Epidermal melanocyte (primary cell): ENCODE results near the gene FAAH2.
"Not testable (repeated sequence)": the region's sequence is repeated elsewhere in the genome, so short reads cannot be mapped to it uniquely, and the experiment has no call there.

Experiments
- DNase-seq: peaks from one replicate; pipeline ENCODE4 v3.0.0; 2011; ENCODE audit warnings: low spot score; ENCODE audit not compliant: insufficient read length

Gene FAAH2

DNA sequence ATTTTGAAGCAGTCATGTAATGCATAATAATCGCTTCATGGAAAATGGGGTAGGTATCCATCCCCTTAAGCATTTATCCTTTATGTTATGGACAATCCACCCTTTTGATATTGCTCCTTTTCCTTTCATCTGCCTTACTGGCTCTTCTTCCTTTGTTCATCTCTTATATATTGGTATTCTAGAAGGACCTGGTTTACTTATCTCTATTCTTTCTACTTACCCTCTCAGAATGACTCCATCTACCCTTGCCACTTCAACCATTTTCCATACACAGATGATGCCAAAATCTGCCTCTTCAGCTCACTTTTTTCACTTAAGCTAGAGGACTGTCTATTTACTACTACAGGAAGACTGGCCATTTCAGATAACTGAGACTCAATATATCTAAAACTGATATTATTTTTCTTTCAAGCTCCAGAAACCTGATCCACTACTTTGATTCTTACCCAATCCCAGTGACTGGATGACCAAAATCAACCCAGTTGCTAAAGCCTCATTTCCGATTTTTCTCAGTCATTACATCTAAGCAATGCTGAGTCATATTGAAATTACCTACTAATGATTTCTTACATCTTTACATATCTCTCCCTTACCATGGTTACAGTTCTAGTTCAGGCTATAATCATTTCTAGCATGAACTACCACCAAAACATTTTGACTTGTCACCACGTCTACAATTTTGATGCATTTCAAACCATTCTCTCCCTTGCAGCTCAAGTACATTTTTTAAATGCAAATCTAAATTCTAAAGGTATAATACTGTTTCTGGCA lies 93.7 kb downstream of the FAAH2 start:
- no peak for DNase-seq

DNA sequence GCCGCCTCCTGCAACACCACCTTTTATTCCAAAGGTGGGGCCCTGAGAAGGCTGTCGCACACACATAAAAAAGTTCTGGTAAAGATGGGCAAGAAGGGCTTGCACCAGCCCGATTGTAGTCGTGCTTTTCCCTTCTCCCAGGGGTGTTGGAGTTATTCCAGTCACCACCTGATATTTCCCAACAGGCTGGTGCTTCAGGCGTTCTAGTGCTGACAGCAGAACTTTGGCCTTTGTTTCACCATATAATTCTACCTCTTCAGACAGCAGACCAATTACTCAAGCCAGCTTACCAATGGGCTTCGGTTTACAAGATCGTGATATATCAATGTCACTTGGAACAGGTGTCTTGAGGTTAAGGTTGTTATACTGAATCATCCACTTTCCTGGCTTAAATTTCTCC lies 107.7 kb downstream of the FAAH2 start:
- DNase-seq: not testable (repeated sequence)

DNA sequence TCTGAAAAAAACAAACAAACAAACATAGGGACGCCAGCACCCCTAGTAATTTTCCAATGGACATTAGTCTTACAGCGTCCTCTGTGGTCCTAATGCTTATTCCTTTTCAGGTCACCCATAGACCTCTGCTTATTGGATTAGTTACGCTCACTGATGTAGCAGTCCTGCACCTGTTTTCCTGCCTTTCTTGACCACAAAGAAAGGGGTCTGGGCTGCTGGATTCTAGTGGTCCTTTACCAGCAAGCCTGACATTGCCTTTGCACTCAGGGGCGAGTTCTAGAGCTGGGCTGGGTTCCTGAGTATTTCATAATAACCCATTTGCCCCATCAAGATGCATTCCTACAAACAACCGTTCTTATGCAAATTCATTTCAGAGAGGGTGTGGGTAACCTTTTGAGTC lies 116.7 kb downstream of the FAAH2 start:
- not testable (repeated sequence) for DNase-seq

DNA sequence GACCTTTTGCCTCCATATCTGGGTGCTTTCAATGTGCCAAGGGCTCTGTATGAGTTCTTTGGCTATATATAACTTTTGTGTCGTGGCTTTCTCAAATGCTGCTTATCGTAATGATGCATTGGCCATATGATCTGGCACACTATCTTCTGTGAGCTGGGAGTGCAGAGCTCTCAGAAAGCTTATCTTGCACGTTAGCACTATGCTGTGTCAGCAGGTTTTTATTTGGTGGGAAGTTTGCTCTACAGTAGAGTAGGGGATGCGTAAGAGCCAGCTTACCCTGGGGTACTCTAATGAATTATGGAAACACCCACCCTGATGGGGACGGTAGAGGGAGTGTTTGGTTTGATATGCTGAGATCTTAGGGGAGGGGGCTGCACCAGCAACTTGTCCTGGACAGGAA lies 119.6 kb downstream of the FAAH2 start:
- DNase-seq: no peak

DNA sequence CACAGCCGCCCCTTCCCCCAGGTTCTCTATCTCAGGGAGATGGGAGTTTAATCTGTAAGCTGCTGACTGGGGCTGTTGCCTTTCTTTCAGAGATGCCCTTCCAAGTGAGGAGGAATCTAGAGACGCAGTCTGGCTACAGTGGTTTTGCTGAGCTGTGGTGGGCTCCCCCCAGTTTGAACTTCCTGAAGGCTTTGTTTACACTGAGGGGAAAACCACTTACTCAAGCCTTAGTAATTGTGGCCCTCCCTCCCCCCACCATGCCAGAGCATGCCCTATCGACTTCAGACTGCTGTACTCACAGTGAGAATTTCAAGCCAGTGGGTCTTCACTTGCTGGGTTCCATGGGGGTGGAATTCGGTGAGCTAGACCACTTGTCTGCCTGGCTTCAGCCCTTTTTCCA lies 131.3 kb downstream of the FAAH2 start:
- DNase-seq: no peak

DNA sequence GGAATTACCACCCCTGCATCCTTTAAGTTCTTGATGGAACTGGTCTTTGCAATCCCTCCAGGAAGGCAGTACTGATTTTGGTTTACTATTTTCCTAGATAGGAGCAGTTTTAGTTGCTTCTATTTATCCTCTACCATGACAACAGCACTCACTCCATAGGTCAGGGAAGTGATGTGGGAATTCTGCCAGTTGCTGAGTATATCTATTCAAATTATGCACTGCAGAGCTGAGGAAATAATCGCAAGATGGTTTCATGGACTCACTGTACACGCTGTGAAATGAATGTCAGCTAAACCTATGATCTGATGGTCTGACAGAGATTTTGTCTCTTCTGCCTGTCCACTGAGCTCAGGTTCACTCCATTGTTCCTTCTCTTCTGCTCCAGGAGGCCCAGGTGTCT lies 135.8 kb downstream of the FAAH2 start:
- DNase-seq: no peak

DNA sequence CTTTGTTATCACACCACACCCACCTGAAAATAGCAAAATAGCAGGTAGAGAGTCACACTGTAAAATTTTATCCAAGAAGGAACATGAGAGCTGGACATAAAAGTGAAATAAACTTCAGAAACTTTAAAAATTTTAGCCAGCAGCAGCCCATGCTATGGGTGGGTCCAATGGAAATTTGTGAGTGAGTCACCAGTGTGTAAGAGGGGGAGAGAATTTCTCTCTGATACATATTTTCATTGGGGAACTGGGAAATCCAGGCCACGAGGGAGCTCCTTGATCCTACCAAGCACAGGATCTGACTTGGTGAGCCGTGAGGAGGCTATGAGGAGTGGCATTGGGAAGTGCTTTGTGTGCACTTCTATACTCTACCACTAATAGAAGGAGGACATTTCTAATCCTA lies 136.3 kb downstream of the FAAH2 start:
- DNase-seq: no peak

DNA sequence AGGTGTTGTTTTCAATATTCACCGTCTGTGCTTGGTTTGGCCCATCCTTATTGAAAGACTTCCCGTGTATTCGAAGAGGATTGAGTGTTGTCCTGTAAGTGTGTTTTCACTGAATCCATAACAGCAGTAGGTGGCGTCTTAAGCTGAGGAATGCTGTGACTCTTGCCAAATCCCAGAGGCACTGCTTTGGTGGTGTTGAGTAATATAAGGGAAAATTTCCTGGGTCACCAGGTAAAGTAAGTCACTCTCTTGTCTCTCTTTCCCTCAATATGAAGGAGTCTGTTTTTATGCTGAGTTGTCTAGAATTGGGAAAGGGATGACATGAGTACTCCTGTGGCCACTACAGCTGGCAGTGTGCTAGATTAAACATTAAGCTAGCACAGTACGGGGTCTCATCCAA lies 158.6 kb downstream of the FAAH2 start:
- no peak for DNase-seq

DNA sequence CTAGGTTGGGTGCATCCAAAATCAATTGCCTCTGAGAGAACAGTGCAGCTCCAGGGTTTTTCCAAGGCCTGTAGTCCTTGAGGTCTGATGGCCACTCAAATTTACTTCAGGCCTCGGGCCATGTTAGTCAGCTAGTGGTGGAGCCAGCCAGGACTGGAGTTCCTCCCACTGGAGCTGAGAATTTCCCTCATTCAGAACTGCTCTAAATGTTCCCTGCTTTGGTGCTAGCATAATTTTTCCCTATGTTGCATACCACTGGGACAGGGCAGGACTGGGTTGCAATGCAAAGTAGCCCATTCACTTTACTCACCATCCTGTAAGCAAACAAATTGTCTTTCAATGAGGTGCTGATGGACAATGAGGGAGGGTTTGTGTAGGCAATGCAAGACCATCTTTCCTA lies 159.3 kb downstream of the FAAH2 start:
- DNase-seq: no peak

DNA sequence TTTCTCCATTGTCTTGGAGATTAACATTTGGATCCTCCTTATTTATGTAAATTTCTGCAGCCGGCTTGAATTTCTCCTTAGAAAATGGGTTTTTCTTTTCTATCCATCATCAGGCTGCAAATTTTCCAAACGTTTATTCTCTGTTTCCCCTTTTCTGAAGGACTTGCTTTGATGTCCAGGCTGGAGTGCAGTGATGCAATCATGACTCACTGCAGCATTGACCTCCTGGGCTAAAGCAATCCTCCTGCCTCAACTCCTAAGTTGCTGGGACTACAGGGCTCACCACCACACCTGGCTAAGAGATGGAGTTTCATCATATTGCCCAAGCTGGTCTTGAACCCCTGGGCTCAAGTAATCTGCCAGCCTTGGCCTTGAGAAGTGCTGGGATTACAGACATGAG lies 161.3 kb downstream of the FAAH2 start:
- no peak for DNase-seq

DNA sequence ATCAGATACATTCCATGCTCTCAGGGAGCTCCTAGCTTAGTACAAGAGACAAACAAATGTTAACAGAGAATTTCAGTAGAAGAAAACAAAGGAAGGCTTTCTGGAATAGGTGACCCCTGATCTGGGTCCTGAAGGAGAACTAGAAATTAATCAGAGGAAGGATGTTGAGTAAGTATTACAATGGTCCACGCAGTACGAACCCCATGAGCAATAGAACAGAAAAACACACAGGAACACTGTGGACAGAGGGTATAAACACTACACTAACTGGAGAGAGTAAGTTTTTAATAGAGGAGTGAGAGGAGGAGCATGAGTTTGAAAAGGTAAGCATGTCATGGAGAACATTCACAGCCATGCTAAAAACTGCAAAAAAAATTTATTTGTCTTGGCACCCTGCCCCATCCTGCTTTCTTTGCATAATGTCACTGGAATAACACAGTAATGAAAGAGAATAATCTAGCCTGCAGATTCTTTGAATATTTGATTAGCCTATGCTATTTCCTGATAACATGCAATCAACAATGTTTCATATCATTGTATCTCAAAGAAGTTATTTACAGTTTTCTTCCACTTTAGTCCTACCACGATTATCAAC lies 165.0 kb downstream of the FAAH2 start:
- no peak for DNase-seq

DNA sequence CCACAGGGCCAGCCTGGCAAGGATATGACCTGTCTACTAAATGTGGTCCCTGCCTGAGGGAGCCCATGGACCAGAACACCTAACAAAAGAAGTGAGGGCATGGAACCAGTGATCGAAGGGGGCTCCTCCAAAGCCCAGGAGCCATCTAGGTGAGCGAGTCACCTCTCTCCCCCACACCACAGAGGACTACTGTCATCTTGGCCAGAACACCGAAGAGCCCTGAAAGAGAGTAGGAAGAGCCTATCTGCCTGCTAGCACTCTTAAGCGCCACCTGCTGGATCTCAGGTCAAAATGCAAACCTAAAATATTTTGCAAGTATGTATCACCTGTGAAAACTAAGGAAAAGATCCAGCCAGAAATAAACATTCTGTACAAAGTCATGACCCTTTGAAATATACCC lies 167.4 kb downstream of the FAAH2 start:
- DNase-seq: no peak

DNA sequence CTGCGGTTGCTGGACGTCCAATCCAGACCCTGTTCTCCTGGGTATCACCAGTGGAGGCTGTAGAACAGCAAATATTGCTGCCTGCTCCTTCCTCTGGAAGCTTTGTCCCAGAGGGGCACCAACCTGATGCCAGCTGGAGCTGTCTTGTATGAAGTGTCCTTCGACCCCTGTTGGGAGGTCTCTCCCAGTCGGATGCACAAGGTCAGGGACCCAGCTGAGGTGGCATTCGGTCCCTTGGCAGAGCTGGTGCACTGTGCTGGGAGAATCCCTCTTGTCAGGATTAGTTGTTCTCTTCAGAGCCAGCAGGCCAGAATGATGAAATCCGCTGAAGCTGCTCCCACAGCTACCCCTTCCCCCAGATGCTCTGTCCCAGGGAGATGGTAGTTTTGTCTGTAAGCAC lies 195.0 kb downstream of the FAAH2 start:
- DNase-seq: no peak

DNA sequence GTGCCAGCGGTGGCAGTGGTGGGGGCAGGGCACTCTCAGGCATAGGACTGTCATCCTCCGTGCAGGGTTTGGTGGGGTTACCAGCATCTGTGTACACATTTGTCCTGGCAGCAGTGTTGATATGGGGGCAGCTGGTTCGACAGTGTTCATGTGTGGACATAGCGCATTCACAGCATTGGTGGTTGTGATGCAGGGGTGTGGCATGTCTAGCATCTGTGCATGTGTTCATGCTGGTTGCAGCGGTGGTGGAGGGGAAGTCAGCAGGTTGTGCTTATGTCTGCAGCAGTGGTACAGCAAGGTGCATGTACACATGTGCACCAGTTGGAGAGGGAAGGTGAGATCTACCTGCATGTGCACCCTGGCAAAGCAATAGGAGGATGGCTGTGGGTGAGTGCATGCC lies 230.0 kb downstream of the FAAH2 start:
- no peak for DNase-seq

DNA sequence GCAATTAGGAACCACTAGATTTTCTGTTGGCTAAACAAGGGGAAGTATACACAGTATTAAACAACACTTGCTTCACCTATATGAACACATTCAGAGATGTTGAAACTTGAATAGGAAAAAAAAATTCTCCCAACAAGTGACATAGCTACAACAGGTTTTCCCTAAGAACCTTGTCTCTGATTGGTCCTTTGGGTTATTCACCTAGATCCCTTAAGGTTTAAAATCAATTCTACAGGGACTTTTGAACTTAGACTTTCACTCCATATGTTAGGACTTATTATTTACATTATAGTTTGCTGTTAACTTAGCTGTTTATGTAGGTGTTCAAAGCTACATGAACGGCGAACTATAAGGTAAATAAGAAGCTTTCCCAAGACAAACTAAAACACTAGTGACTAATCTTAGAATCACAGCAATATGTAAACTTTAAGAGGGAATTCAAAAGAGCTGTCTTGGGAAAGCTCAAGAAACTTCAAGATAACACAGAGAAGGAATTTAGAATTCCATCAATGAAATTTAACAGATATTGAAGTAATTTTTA lies 233.1 kb downstream of the FAAH2 start:
- DNase-seq: no peak

DNA sequence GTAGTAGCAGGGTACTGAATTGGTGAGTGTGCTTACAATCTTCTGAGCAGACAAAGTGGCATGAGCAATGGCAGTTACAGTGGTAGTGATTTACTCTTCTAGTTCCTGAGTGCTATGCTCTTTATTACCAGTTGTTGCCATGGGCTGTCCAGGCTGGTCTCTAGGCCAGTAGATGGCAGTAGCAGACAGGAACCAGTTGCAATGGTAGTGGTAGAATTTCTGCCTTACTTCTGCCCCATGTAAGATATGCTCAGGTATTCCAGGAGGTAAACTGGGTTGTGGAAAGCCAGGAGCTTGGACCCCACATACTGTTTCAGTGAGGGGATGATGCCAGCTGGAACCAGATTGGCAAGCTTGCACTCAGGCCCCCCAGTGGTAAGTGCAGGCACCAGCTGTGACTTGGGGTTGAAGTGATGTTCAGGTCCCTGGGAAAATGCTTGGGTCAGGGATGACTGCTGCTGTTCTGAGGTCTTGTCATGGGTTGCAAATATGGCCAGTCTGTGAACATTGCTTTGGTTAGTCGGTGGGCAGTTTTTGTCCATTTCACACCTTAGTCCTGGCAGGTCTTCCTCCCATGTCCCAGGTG lies 242.3 kb downstream of the FAAH2 start:
- DNase-seq: no peak
